Naive thymus-derived CD4-positive, alpha-beta T cell (primary cell): ENCODE results near the gene RUSC1. TPM values are rescaled to one million over a fixed set of nuclear protein-coding genes. Genes with fewer than 3 reads are reported as not detected.

Source experiments
- ATAC-seq: fragments of 150-1000 bp; cut with Tn5 transposase; 2 replicates; pipeline ENCODE4 v1.10.0; 2021; ENCODE audit warnings: mild to moderate bottlenecking, moderate library complexity
- CTCF ChIA-PET: fragments of 350-600 bp; sonication (Branson Sonifier 250); formaldehyde crosslinking; loops from one replicate; lab custom pipeline; 2021; ENCODE audit warnings: antibody characterized with exemption; lab: Charles Lee
- POLR2A ChIA-PET: fragments of 350-600 bp; sonication (Branson Sonifier 250); formaldehyde crosslinking; loops from one replicate; lab custom pipeline; 2021; ENCODE audit warnings: antibody characterized with exemption, inconsistent platforms; lab: Charles Lee
- DNase-seq, 9 donors: peaks; one replicate each; pipeline versions ENCODE4 v3.0.0 to v3.0.0-alpha.2; 2020 to 2022; ENCODE audit warnings: mixed read lengths in 1 of 9
- H3K27ac ChIP-seq: one replicate; pipeline ENCODE4 v1.7.0; 2013; ENCODE audit warnings: mild to moderate bottlenecking, low read depth, low read length, moderate library complexity
- H3K27me3 ChIP-seq, 2 donors: one replicate each; pipeline ENCODE4 v1.7.0; 2013; ENCODE audit warnings: low read length in 2 of 2, mild to moderate bottlenecking in 2 of 2, moderate library complexity in 2 of 2; ENCODE audit not compliant: control insufficient read depth in 2 of 2, insufficient read depth in 2 of 2
- H3K36me3 ChIP-seq, 3 experiments: 1 replicate in 2 of 3; 2 replicates in 1 of 3; pipeline ENCODE4 v1.7.0; 2013; ENCODE audit warnings: low read length in 3 of 3, mild to moderate bottlenecking in 3 of 3, moderate library complexity in 1 of 3; ENCODE audit not compliant: insufficient read depth in 3 of 3, control insufficient read depth in 2 of 3
- H3K4me1 ChIP-seq, 2 donors: one replicate each; pipeline ENCODE4 v1.7.0; 2013; ENCODE audit warnings: low read length in 2 of 2, mild to moderate bottlenecking in 2 of 2, moderate library complexity in 1 of 2; ENCODE audit not compliant: control insufficient read depth in 2 of 2, insufficient read depth in 2 of 2
- H3K4me3 ChIP-seq: 2 replicates; pipeline ENCODE4 v1.7.0; 2013; ENCODE audit warnings: mild to moderate bottlenecking, low read length
- H3K9me3 ChIP-seq, 3 experiments: 1 replicate in 2 of 3; 2 replicates in 1 of 3; pipeline ENCODE4 v1.7.0; 2013; ENCODE audit warnings: low read length in 3 of 3; ENCODE audit not compliant: control insufficient read depth in 2 of 3
- H3K27ac Mint-ChIP-seq, 9 donors: one replicate each; pipeline ENCODE4 v1.8.0; 2020 to 2022; ENCODE audit warnings: mixed read lengths in 9 of 9, mild to moderate bottlenecking in 8 of 9, moderate library complexity in 5 of 9, inconsistent platforms in 2 of 9
- H3K27me3 Mint-ChIP-seq, 5 donors: one replicate each; pipeline ENCODE4 v1.8.0; 2021 to 2022; ENCODE audit warnings: mixed read lengths in 5 of 5, mild to moderate bottlenecking in 1 of 5
- H3K36me3 Mint-ChIP-seq, 5 donors: one replicate each; pipeline ENCODE4 v1.8.0; 2020 to 2022; ENCODE audit warnings: mixed read lengths in 5 of 5, mild to moderate bottlenecking in 3 of 5, inconsistent platforms in 1 of 5
- H3K4me1 Mint-ChIP-seq, 7 donors: one replicate each; pipeline ENCODE4 v1.8.0; 2020 to 2022; ENCODE audit warnings: mixed read lengths in 7 of 7, mild to moderate bottlenecking in 3 of 7, inconsistent platforms in 1 of 7
- H3K4me3 Mint-ChIP-seq, 10 donors: one replicate each; pipeline ENCODE4 v1.8.0; 2020 to 2022; ENCODE audit warnings: mild to moderate bottlenecking in 10 of 10, mixed read lengths in 10 of 10, moderate library complexity in 6 of 10, inconsistent platforms in 2 of 10
- H3K9me3 Mint-ChIP-seq, 11 donors: one replicate each; pipeline ENCODE4 v1.8.0; 2020 to 2022; ENCODE audit warnings: mixed read lengths in 11 of 11, mild to moderate bottlenecking in 4 of 11, inconsistent platforms in 1 of 11, moderate library complexity in 1 of 11
- intact Hi-C, 2 donors: fragments of 100-400 bp; cut with micrococcal nuclease; formaldehyde crosslinking; loops; one replicate each; pipeline ENCODE4 v1.15.1; 2023
- microRNA-seq: library from miRNA; unstranded; fragments of <30 nt; microRNA quantifications from one replicate; pipeline ENCODE4 v1.2.0, GENCODE V29; 2022; ENCODE audit warnings: borderline microRNAs expressed
- polyA plus RNA-seq, 2 donors: library from polyadenylated mRNA; unstranded; fragments of 300-500 nt; fragmentation: Illumina TruSeq; gene quantifications; one replicate each; pipeline ENCODE4 v1.2.3, GENCODE V29; 2021
- total RNA-seq, 6 experiments: library from RNA in 5 of 6; stranded (reverse) in 5 of 6; gene quantifications; 1 replicate in 5 of 6; 2 replicates in 1 of 6; pipeline ENCODE4 v1.2.3 and lab custom pipeline; 2021 to 2026

Gene RUSC1
- total and polyA plus RNA-seq, 7 experiments from 2014 or later, result 6.8 to 26.8 (median 15.4) TPM

GRCh38 chr1:155352631-155353030 is 31.9 kb downstream of the RUSC1 start:
- H3K4me3 Mint-ChIP-seq, result no peak overlapping the region
- intact Hi-C loops, result no loop called here
- no peaks in the 10 kb centered on the region for H3K27me3 ChIP-seq
- H3K4me1 ChIP-seq, result no peaks in the 10 kb centered on the region
- peak overlapping the region in 6 of 9 donors; percentile 6 to 66 (median 50) for H3K27ac Mint-ChIP-seq
- CTCF ChIA-PET, result no interaction called here
- no peak overlapping the region for H3K27ac ChIP-seq
- H3K27me3 Mint-ChIP-seq, result no peaks in the 10 kb centered on the region
- H3K36me3 Mint-ChIP-seq, result peaks cover 0 to 38% (median 26%) of the 10 kb centered on the region in 5 donors
- H3K9me3 Mint-ChIP-seq, result no peaks in the 10 kb centered on the region
- peaks cover 18 to 86% (median 30%) of the 10 kb centered on the region in 3 experiments for H3K36me3 ChIP-seq
- no peaks in the 10 kb centered on the region for H3K4me1 Mint-ChIP-seq
- H3K9me3 ChIP-seq, result no peaks in the 10 kb centered on the region
- POLR2A ChIA-PET, result no interaction called here
- no peak for DNase-seq
- no peak overlapping the region for H3K4me3 ChIP-seq
- no peak for ATAC-seq

GRCh38 chr1:155360051-155360450 is 39.4 kb downstream of the RUSC1 start:
- Mint-ChIP-seq H3K36me3 (peaks cover 0 to 14% (median 8%) of the 10 kb centered on the region in 5 donors), H3K4me1 (no peaks in the 10 kb centered on the region), H3K27ac (peak overlapping the region in 1 of 9 donors; percentile 16), H3K9me3 (no peaks in the 10 kb centered on the region), H3K4me3 (no peak overlapping the region), H3K27me3 (no peaks in the 10 kb centered on the region)
- intact Hi-C loops, result no loop called here
- CTCF ChIA-PET, result interaction anchor here (0.9 kb wide), 1 partner anchor 1611 kb away, joined by 4 read pairs; no protein-coding TSS in a partner anchor
- Histone ChIP-seq H3K9me3 (no peaks in the 10 kb centered on the region), H3K4me3 (no peak overlapping the region), H3K4me1 (no peaks in the 10 kb centered on the region), H3K36me3 (peaks cover 8 to 48% (median 9%) of the 10 kb centered on the region in 3 experiments), H3K27ac (no peak overlapping the region), H3K27me3 (no peaks in the 10 kb centered on the region)
- POLR2A ChIA-PET, result interaction anchor here (0.6 kb wide), 1 partner anchor 55 kb away, joined by 3 read pairs; no protein-coding TSS in a partner anchor
- ATAC-seq (no peak), DNase-seq (no peak)

GRCh38 chr1:155379180-155379579 is 58.5 kb downstream of the RUSC1 start:
- Histone ChIP-seq H3K36me3 (peaks cover 0 to 32% (median 0%) of the 10 kb centered on the region in 3 experiments), H3K9me3 (no peaks in the 10 kb centered on the region), H3K27ac (peak overlapping the region; percentile 7), H3K4me1 (no peaks in the 10 kb centered on the region), H3K4me3 (no peak overlapping the region), H3K27me3 (no peaks in the 10 kb centered on the region)
- Mint-ChIP-seq H3K9me3 (no peaks in the 10 kb centered on the region), H3K36me3 (peaks cover 11 to 43% (median 31%) of the 10 kb centered on the region in 5 donors), H3K4me1 (peaks cover 6 to 24% (median 13%) of the 10 kb centered on the region in 7 donors), H3K27ac (peak overlapping the region in 5 of 9 donors; percentile 29 to 80 (median 57)), H3K4me3 (no peak overlapping the region), H3K27me3 (no peaks in the 10 kb centered on the region)
- ChIA-PET CTCF (no interaction called here), POLR2A (interaction anchor here (0.6 kb wide), 1 partner anchor 213 kb away, joined by 6 read pairs; no protein-coding TSS in a partner anchor)
- ATAC-seq (no peak), DNase-seq (no peak)
- intact Hi-C loops, result no loop called here

GRCh38 chr1:155379631-155380090 is 59.0 kb downstream of the RUSC1 start:
- H3K27ac ChIP-seq, result no peak overlapping the region
- DNase-seq (peak in 5 of 9 donors; percentile 11 to 49 (median 30)), ATAC-seq (peak; percentile 27)
- peaks cover 6 to 24% (median 13%) of the 10 kb centered on the region in 7 donors for H3K4me1 Mint-ChIP-seq
- no peaks in the 10 kb centered on the region for H3K4me1 ChIP-seq
- H3K4me3 Mint-ChIP-seq, result no peak overlapping the region
- peaks cover 11 to 43% (median 30%) of the 10 kb centered on the region in 5 donors for H3K36me3 Mint-ChIP-seq
- intact Hi-C loops, result no loop called here
- H3K9me3 Mint-ChIP-seq, result no peaks in the 10 kb centered on the region
- CTCF ChIA-PET, result interaction anchor here (0.6 to 0.8 kb wide), 2 partner anchors 129 to 132 kb away, joined by 3 read pairs; no protein-coding TSS in a partner anchor
- H3K4me3 ChIP-seq, result no peak overlapping the region
- no peaks in the 10 kb centered on the region for H3K27me3 ChIP-seq
- no peaks in the 10 kb centered on the region for H3K9me3 ChIP-seq
- H3K27ac Mint-ChIP-seq, result peak overlapping the region in 8 of 9 donors; percentile 32 to 80 (median 58)
- peaks cover 0 to 27% (median 0%) of the 10 kb centered on the region in 3 experiments for H3K36me3 ChIP-seq
- H3K27me3 Mint-ChIP-seq, result no peaks in the 10 kb centered on the region
- POLR2A ChIA-PET, result interaction anchor here (0.5 kb wide), 1 partner anchor 1181 kb away, joined by 3 read pairs; no protein-coding TSS in a partner anchor

Small RNA genes within 50 kb of the gene (microRNA-seq; reads per million reads assigned to microRNA genes)
- not detected for gene MIR555

Other genes with a start within 250 kb of the RUSC1 start
- 1 to 10 TPM in 4 of 5 experiments, under 1 TPM in 1; 0.42 to 4.0 (median 2.7) TPM for gene EFNA3, start 242.1 kb upstream of the RUSC1 start, total RNA-seq
- under 1 TPM; 0.51 to 0.72 TPM for gene EFNA3, start 242.1 kb upstream of the RUSC1 start, polyA plus RNA-seq
- 1 to 10 TPM in 4 of 5 experiments, not detected in 1; 4.0 to 7.3 (median 5.6) TPM for gene EFNA1, start 193.0 kb upstream of the RUSC1 start, total RNA-seq
- gene EFNA1, start 193.0 kb upstream of the RUSC1 start, polyA plus RNA-seq, result 10 to 100 TPM; 11.1 to 16.8 TPM
- gene SLC50A1, start 185.0 kb upstream of the RUSC1 start, total RNA-seq, result 10 to 100 TPM; 21.1 to 35.6 (median 24.3) TPM
- gene SLC50A1, start 185.0 kb upstream of the RUSC1 start, polyA plus RNA-seq, result 10 to 100 TPM; 51.0 to 64.8 TPM
- 10 to 100 TPM; 29.1 to 50.4 (median 43.8) TPM for gene DPM3, start 180.4 kb upstream of the RUSC1 start, total RNA-seq
- gene DPM3, start 180.4 kb upstream of the RUSC1 start, polyA plus RNA-seq, result 100 to 1,000 TPM in 1 of 2 donors, 10 to 100 TPM in 1; 99.2 to 128 TPM
- 100 to 1,000 TPM in 4 of 5 experiments, 10 to 100 TPM in 1; 97.4 to 236 (median 155) TPM for gene KRTCAP2, start 147.6 kb upstream of the RUSC1 start, total RNA-seq
- gene KRTCAP2, start 147.6 kb upstream of the RUSC1 start, polyA plus RNA-seq, result 100 to 1,000 TPM; 450 to 469 TPM
- gene TRIM46, start 147.0 kb upstream of the RUSC1 start, total RNA-seq, result 10 to 100 TPM in 1 of 5 experiments, 1 to 10 TPM in 4; 3.5 to 21.9 (median 4.1) TPM
- gene TRIM46, start 147.0 kb upstream of the RUSC1 start, polyA plus RNA-seq, result 1 to 10 TPM in 1 of 2 donors, under 1 TPM in 1; 0.69 to 1.3 TPM
- 10 to 100 TPM; 26.0 to 35.9 (median 28.1) TPM for gene THBS3, start 113.0 kb upstream of the RUSC1 start, total RNA-seq
- 1 to 10 TPM in 1 of 2 donors, under 1 TPM in 1; 0.87 to 2.6 TPM for gene THBS3, start 113.0 kb upstream of the RUSC1 start, polyA plus RNA-seq
- gene MTX1, start 112.2 kb upstream of the RUSC1 start, total RNA-seq, result 10 to 100 TPM; 19.5 to 40.8 (median 22.0) TPM
- 10 to 100 TPM; 48.9 to 49.9 TPM for gene MTX1, start 112.2 kb upstream of the RUSC1 start, polyA plus RNA-seq
- 10 to 100 TPM in 4 of 5 experiments, 1 to 10 TPM in 1; 8.2 to 24.3 (median 13.8) TPM for gene ENTREP3, start 65.4 kb upstream of the RUSC1 start, total RNA-seq
- 1 to 10 TPM; 1.8 to 2.0 TPM for gene ENTREP3, start 65.4 kb upstream of the RUSC1 start, polyA plus RNA-seq
- gene SCAMP3, start 58.5 kb upstream of the RUSC1 start, total RNA-seq, result 100 to 1,000 TPM in 3 of 5 experiments, 10 to 100 TPM in 2; 50.8 to 118 (median 100) TPM
- 100 to 1,000 TPM; 141 to 219 TPM for gene SCAMP3, start 58.5 kb upstream of the RUSC1 start, polyA plus RNA-seq
- gene CLK2, start 47.4 kb upstream of the RUSC1 start, total RNA-seq, result 100 to 1,000 TPM in 2 of 5 experiments, 10 to 100 TPM in 3; 72.2 to 137 (median 94.7) TPM
- 10 to 100 TPM; 16.7 to 31.0 TPM for gene CLK2, start 47.4 kb upstream of the RUSC1 start, polyA plus RNA-seq
- gene HCN3, start 43.4 kb upstream of the RUSC1 start, total RNA-seq, result 1 to 10 TPM; 1.6 to 3.3 (median 2.8) TPM
- under 1 TPM in 1 of 2 donors, not detected in 1; 0.07 TPM for gene HCN3, start 43.4 kb upstream of the RUSC1 start, polyA plus RNA-seq
- not detected for gene PKLR, start 19.5 kb upstream of the RUSC1 start, total RNA-seq
- gene PKLR, start 19.5 kb upstream of the RUSC1 start, polyA plus RNA-seq, result under 1 TPM in 1 of 2 donors, not detected in 1; 0.06 TPM
- gene FDPS, start 12.0 kb upstream of the RUSC1 start, total RNA-seq, result 100 to 1,000 TPM in 1 of 5 experiments, 10 to 100 TPM in 4; 58.5 to 193 (median 79.0) TPM
- 100 to 1,000 TPM in 1 of 2 donors, 10 to 100 TPM in 1; 99.3 to 102 TPM for gene FDPS, start 12.0 kb upstream of the RUSC1 start, polyA plus RNA-seq
- gene ASH1L, start 241.9 kb downstream of the RUSC1 start, total RNA-seq, result 100 to 1,000 TPM in 2 of 5 experiments, 10 to 100 TPM in 3; 57.2 to 109 (median 95.1) TPM
- gene ASH1L, start 241.9 kb downstream of the RUSC1 start, polyA plus RNA-seq, result 10 to 100 TPM; 20.1 to 34.9 TPM